Ovary (tissue), 9 donors: ENCODE measurements around the gene TENM3. TPM values are rescaled to one million over a fixed set of nuclear protein-coding genes. Genes with fewer than 3 reads are reported as not detected.

Experiments
- DNase-seq, 5 donors: peaks; one replicate each; pipeline ENCODE4 v3.0.0-alpha.2; 2019 to 2020
- H3K27ac ChIP-seq, 2 donors: fragments of 200-600 bp; one replicate each; pipeline versions ENCODE4 v1.5.1 to v1.8.0; 2019 to 2022
- H3K27me3 ChIP-seq: fragments of 200-600 bp; one replicate; pipeline ENCODE4 v1.8.0; 2022
- H3K36me3 ChIP-seq: fragments of 200-600 bp; sonication (generic); one replicate; pipeline ENCODE4 v1.5.1; 2019
- H3K4me1 ChIP-seq: one replicate; pipeline ENCODE4 v1.8.1; 2013; ENCODE audit warnings: mild to moderate bottlenecking, moderate library complexity; ENCODE audit not compliant: insufficient read depth
- H3K4me3 ChIP-seq: fragments of 200-600 bp; sonication (generic); one replicate; pipeline ENCODE4 v1.5.1; 2017
- H3K9me3 ChIP-seq, 2 donors: fragments of 200-600 bp in 1 of 2; sonication (generic) in 1 of 2; one replicate each; pipeline versions ENCODE4 v1.5.1 to v1.8.1; 2013 to 2019; ENCODE audit warnings: mild to moderate bottlenecking in 1 of 2, moderate library complexity in 1 of 2
- EP300 ChIP-seq: sonication (generic); formaldehyde crosslinking; IDR thresholded peaks from one replicate; pipeline ENCODE4 v1.6.1; 2017; ENCODE audit warnings: antibody characterized with exemption
- POLR2A ChIP-seq: fragments of 450-650 bp; IDR thresholded peaks from one replicate; pipeline ENCODE4 v1.6.1; 2017; ENCODE audit warnings: antibody characterized with exemption, mild to moderate bottlenecking, moderate library complexity
- WGBS, 3 donors: extraction: QIAGEN DNeasy Blood & Tissue Kit in 1 of 3; methylation state at CpG; one replicate each; pipeline versions ENCODE4 v1.1.5 to v1.1.7; 2013 to 2017; 5-methylcytosine and 5-hydroxymethylcytosine counted together
- intact Hi-C, 4 donors: fragments of 100-400 bp; cut with DNase I; formaldehyde crosslinking; loops; one replicate each; pipeline versions ENCODE4 v1.11.0 to v1.15.1; 2022 to 2023
- polyA plus RNA-seq, 2 donors: library from polyadenylated mRNA; stranded (reverse); fragments of 200-250 nt in 1 of 2; fragments of 350-450 nt in 1 of 2; fragmentation: Illumina TruSeq in 1 of 2; extraction: RNeasy Lipid Tissue Mini Kit (QIAGEN cat#74804) in 1 of 2; gene quantifications; one replicate each; pipeline ENCODE4 v1.2.3, GENCODE V29; 2013 to 2014
- total RNA-seq, 7 donors: library from RNA; depleted of rRNA in 2 of 7; stranded (reverse); fragments of >200 nt in 2 of 7; fragmentation: NEBNext Ultra II Directional in 3 of 7; extraction: Animal tissue kit (Norgen Biotek cat#: 25700) in 3 of 7; gene quantifications; one replicate each; pipeline versions ENCODE4 v1.1.0 to v1.2.4, GENCODE V29; 2016 to 2023
- TF ChIP-seq, protein P1 (sequence below), 3 donors: fragments of 450-650 bp in 2 of 3; fragments of 200-600 bp in 1 of 3; IDR thresholded peaks; one replicate each; pipeline versions ENCODE4 v1.5.1 to v1.8.0; 2016 to 2022; ENCODE audit warnings: antibody characterized with exemption in 3 of 3, mild to moderate bottlenecking in 1 of 3
- donor health status: DM: no; HTN: no; CAD: no; lungs with moderate emphysema.
- donor health status: DM: no; HTN: no; CAD: no.
- donor health status: Bipolar disorder and iron deficiency.
- donor health status: DM: yes; HTN: yes; CAD: no.
- donor health status: DM: no; HTN: no; CAD: no.
- donor health status: DM: yes; HTN: yes; CAD: no.

Gene TENM3
- total and polyA plus RNA-seq, 9 donors, result 0.82 to 16.1 (median 5.7) TPM

- no peaks in the 10 kb centered on the region for H3K4me1 ChIP-seq
- TF ChIP-seq POLR2A (no peak), EP300 (no peak)
- TF ChIP-seq, protein P1, sequence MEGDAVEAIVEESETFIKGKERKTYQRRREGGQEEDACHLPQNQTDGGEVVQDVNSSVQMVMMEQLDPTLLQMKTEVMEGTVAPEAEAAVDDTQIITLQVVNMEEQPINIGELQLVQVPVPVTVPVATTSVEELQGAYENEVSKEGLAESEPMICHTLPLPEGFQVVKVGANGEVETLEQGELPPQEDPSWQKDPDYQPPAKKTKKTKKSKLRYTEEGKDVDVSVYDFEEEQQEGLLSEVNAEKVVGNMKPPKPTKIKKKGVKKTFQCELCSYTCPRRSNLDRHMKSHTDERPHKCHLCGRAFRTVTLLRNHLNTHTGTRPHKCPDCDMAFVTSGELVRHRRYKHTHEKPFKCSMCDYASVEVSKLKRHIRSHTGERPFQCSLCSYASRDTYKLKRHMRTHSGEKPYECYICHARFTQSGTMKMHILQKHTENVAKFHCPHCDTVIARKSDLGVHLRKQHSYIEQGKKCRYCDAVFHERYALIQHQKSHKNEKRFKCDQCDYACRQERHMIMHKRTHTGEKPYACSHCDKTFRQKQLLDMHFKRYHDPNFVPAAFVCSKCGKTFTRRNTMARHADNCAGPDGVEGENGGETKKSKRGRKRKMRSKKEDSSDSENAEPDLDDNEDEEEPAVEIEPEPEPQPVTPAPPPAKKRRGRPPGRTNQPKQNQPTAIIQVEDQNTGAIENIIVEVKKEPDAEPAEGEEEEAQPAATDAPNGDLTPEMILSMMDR (IDR thresholded peaks at IDR 0.05), result no peak
- DNase-seq, result no peak
- no peak overlapping the region for H3K27ac ChIP-seq
- no peak overlapping the region for H3K4me3 ChIP-seq
- intact Hi-C loops, result loop anchor here in 1 of 4 donors (10.0 kb wide), 2 partner anchors 308 to 1658 kb away; no protein-coding TSS in a partner anchor
- H3K27me3 ChIP-seq, result no peaks in the 10 kb centered on the region
- H3K9me3 ChIP-seq, result no peaks in the 10 kb centered on the region
- H3K36me3 ChIP-seq, result no peaks in the 10 kb centered on the region
Observed at GRCh38 chr4:182802621-182803020, 559.4 kb downstream of the TENM3 start.

DNA sequence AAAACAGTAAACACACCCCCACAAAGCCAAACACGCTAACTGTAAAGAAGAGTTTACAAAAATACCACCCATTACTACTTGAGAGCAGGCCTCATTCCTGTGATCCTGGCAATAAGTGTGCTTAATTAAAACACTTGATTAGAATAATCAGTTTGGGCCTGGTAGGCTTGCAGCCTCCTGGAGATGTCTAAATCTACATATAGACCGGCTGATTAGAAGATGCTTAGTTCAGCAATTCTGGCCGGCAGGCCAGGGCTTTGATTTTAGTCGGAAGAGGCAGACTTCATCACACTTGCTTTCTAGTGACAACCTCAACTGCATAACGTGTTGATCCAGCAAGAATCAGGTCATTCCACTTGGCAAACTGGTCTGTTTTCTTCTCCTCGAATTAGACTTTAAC is 560.0 kb downstream of the TENM3 start:
- H3K4me1 ChIP-seq, result no peaks in the 10 kb centered on the region
- no peak for TF ChIP-seq EP300
- TF ChIP-seq, protein P1 (IDR thresholded peaks at IDR 0.05), result no peak
- H3K36me3 ChIP-seq, result no peaks in the 10 kb centered on the region
- intact Hi-C loops, result loop anchor here in 1 of 4 donors (10.0 kb wide), 2 partner anchors 308 to 1658 kb away; no protein-coding TSS in a partner anchor
- 64 to 73% (median 68%) methylated on average over 6 of the region's 6 CpGs for WGBS, 3 donors
- H3K27ac ChIP-seq, result no peak overlapping the region
- no peaks in the 10 kb centered on the region for H3K9me3 ChIP-seq
- DNase-seq, result no peak
- no peaks in the 10 kb centered on the region for H3K27me3 ChIP-seq
- H3K4me3 ChIP-seq, result no peak overlapping the region

DNA sequence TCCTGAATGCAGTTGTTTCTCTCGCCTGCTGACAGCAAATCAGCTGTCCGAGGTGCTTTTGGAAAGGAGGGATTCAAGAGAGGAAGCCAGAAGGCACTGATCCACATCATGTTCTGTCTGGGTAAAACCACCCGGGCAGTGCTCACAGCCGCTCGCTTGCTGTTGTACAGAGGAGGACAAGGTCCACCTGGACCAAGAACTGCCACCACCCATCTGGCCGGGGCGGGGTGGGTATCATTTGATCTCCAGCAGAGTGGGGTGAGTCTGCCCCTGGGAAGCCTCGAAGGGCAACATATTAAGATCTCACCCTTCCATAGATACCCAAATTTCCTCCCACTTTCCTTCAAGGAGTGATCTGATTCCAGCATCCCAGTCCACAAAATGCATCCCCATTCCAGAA is 560.9 kb downstream of the TENM3 start:
- Histone ChIP-seq H3K9me3 (no peaks in the 10 kb centered on the region), H3K27me3 (no peaks in the 10 kb centered on the region), H3K27ac (no peak overlapping the region), H3K4me1 (no peaks in the 10 kb centered on the region), H3K36me3 (no peaks in the 10 kb centered on the region), H3K4me3 (no peak overlapping the region)
- TF ChIP-seq EP300, result no peak
- TF ChIP-seq, protein P1 (IDR thresholded peaks at IDR 0.05), result no peak
- no peak for TF ChIP-seq POLR2A
- 85 to 92% (median 85%) methylated on average over 8 of the region's 8 CpGs for WGBS, 3 donors
- intact Hi-C loops, result loop anchor here in 1 of 4 donors (10.0 kb wide), 2 partner anchors 309 to 1659 kb away; no protein-coding TSS in a partner anchor
- no peak for DNase-seq

GRCh38 chr4:182805321-182805720 is 562.1 kb downstream of the TENM3 start:
- no peaks in the 10 kb centered on the region for H3K36me3 ChIP-seq
- H3K9me3 ChIP-seq, result no peaks in the 10 kb centered on the region
- H3K27me3 ChIP-seq, result no peaks in the 10 kb centered on the region
- TF ChIP-seq EP300 (no peak), POLR2A (no peak)
- TF ChIP-seq, protein P1 (IDR thresholded peaks at IDR 0.05), result no peak
- no peak overlapping the region for H3K4me3 ChIP-seq
- no peak overlapping the region for H3K27ac ChIP-seq
- no peak for DNase-seq
- H3K4me1 ChIP-seq, result no peaks in the 10 kb centered on the region
- intact Hi-C loops, result loop anchor here in 1 of 4 donors (10.0 kb wide), 2 partner anchors 311 to 1661 kb away; no protein-coding TSS in a partner anchor
- 87 to 94% (median 88%) methylated on average over 9 of the region's 9 CpGs for WGBS, 3 donors
